ENCODE results near the gene TNPO3.
"Not testable (repeated sequence)": the region's sequence is repeated elsewhere in the genome, so short reads cannot be mapped to it uniquely, and the experiment has no call there.

The TNPO3 gene

GRCh38 chr7:129072479-129073011 is 17.6 kb upstream of the TNPO3 start:
- DNase-seq (ENCODE audit: extremely low read depth in 1 of 2, low read depth in 1 of 2): no peak

GRCh38 chr7:129069021-129069420 is 14.1 kb upstream of the TNPO3 start:
- DNase-seq (ENCODE audit: extremely low read depth in 1 of 2, low read depth in 1 of 2): no peak

GRCh38 chr7:129067943-129068548 is 13.1 kb upstream of the TNPO3 start:
- no peak for DNase-seq (ENCODE audit: extremely low read depth in 1 of 2, low read depth in 1 of 2)

GRCh38 chr7:129067132-129067561 is 12.2 kb upstream of the TNPO3 start:
- DNase-seq (ENCODE audit: extremely low read depth in 1 of 2, low read depth in 1 of 2): not testable (repeated sequence)

- DNase-seq (ENCODE audit: extremely low read depth in 1 of 2, low read depth in 1 of 2): no peak
Observed at GRCh38 chr7:129066290-129067131, 11.6 kb upstream of the TNPO3 start.

GRCh38 chr7:129055861-129056464 is 1.1 kb upstream of the TNPO3 start:
- no peak for DNase-seq (ENCODE audit: extremely low read depth in 1 of 2, low read depth in 1 of 2)

GRCh38 chr7:129055294-129055816 is 444 bp upstream of the TNPO3 start:
- DNase-seq (ENCODE audit: extremely low read depth in 1 of 2, low read depth in 1 of 2): no peak

- no peak for DNase-seq (ENCODE audit: extremely low read depth in 1 of 2, low read depth in 1 of 2)
Observed at GRCh38 chr7:129053938-129054437, 923 bp downstream of the TNPO3 start.

GRCh38 chr7:129052441-129052840 is 2.5 kb downstream of the TNPO3 start:
- no peak for DNase-seq (ENCODE audit: extremely low read depth in 1 of 2, low read depth in 1 of 2)

GRCh38 chr7:129051459-129051858 is 3.5 kb downstream of the TNPO3 start:
- DNase-seq (ENCODE audit: extremely low read depth in 1 of 2, low read depth in 1 of 2): not testable (repeated sequence)

GRCh38 chr7:129047761-129048160 is 7.2 kb downstream of the TNPO3 start:
- DNase-seq (ENCODE audit: extremely low read depth in 1 of 2, low read depth in 1 of 2): no peak

GRCh38 chr7:129045682-129046081 is 9.2 kb downstream of the TNPO3 start:
- DNase-seq (ENCODE audit: extremely low read depth in 1 of 2, low read depth in 1 of 2): no peak

GRCh38 chr7:129043012-129043411 is 11.9 kb downstream of the TNPO3 start:
- DNase-seq (ENCODE audit: extremely low read depth in 1 of 2, low read depth in 1 of 2): no peak

- no peak for DNase-seq (ENCODE audit: extremely low read depth in 1 of 2, low read depth in 1 of 2)
Observed at GRCh38 chr7:129041142-129042085, 13.5 kb downstream of the TNPO3 start.

- not testable (repeated sequence) for DNase-seq (ENCODE audit: extremely low read depth in 1 of 2, low read depth in 1 of 2)
Observed at GRCh38 chr7:129038468-129038867, 16.4 kb downstream of the TNPO3 start.

- DNase-seq (ENCODE audit: extremely low read depth in 1 of 2, low read depth in 1 of 2): no peak
Observed at GRCh38 chr7:129037585-129037984, 17.3 kb downstream of the TNPO3 start.

- DNase-seq (ENCODE audit: extremely low read depth in 1 of 2, low read depth in 1 of 2): no peak
Observed at GRCh38 chr7:129032017-129032416, 22.9 kb downstream of the TNPO3 start.

- no peak for DNase-seq (ENCODE audit: extremely low read depth in 1 of 2, low read depth in 1 of 2)
Observed at GRCh38 chr7:129030440-129030839, 24.5 kb downstream of the TNPO3 start.

GRCh38 chr7:129024125-129024524 is 30.8 kb downstream of the TNPO3 start:
- no peak for DNase-seq (ENCODE audit: extremely low read depth in 1 of 2, low read depth in 1 of 2)

GRCh38 chr7:129021656-129022055 is 33.3 kb downstream of the TNPO3 start:
- no peak for DNase-seq (ENCODE audit: extremely low read depth in 1 of 2, low read depth in 1 of 2)
